Eye (tissue), 1 donor: ENCODE results near the gene DDI1.
"Not testable (repeated sequence)": the region's sequence is repeated elsewhere in the genome, so short reads cannot be mapped to it uniquely, and the experiment has no call there.

Experiments used
- DNase-seq: peaks from one replicate; pipeline ENCODE4 v3.0.0-alpha.2; 2015

DDI1 gene

GRCh38 chr11:104043142-104043541 lies 6.7 kb downstream of the DDI1 start:
- DNase-seq: peak; percentile 23

GRCh38 chr11:104043678-104044239 lies 7.3 kb downstream of the DDI1 start:
- DNase-seq: no peak

- no peak for DNase-seq
These were observed 9.9 kb downstream of the DDI1 start for GRCh38 chr11:104046331-104046730.

- not testable (repeated sequence) for DNase-seq
These were observed 10.4 kb downstream of the DDI1 start for GRCh38 chr11:104046858-104047257.

GRCh38 chr11:104049116-104049515 lies 12.7 kb downstream of the DDI1 start:
- no peak for DNase-seq

- no peak for DNase-seq
These were observed 15.3 kb downstream of the DDI1 start for GRCh38 chr11:104051778-104052177.

GRCh38 chr11:104053743-104054478 lies 17.5 kb downstream of the DDI1 start:
- no peak for DNase-seq

GRCh38 chr11:104054911-104055529 lies 18.6 kb downstream of the DDI1 start:
- no peak for DNase-seq

GRCh38 chr11:104055596-104055995 lies 19.2 kb downstream of the DDI1 start:
- no peak for DNase-seq

- no peak for DNase-seq
These were observed 21.5 kb downstream of the DDI1 start for GRCh38 chr11:104057908-104058307.

- no peak for DNase-seq
These were observed 22.2 kb downstream of the DDI1 start for GRCh38 chr11:104058680-104059079.

GRCh38 chr11:104060004-104060794 lies 23.8 kb downstream of the DDI1 start:
- DNase-seq: no peak

- DNase-seq: no peak
These were observed 24.4 kb downstream of the DDI1 start for GRCh38 chr11:104060820-104061219.

- no peak for DNase-seq
These were observed 25.5 kb downstream of the DDI1 start for GRCh38 chr11:104061853-104062521.

- DNase-seq: no peak
These were observed 27.7 kb downstream of the DDI1 start for GRCh38 chr11:104064034-104064630.

GRCh38 chr11:104067534-104067933 lies 31.1 kb downstream of the DDI1 start:
- DNase-seq: no peak

- DNase-seq: no peak
These were observed 37.7 kb downstream of the DDI1 start for GRCh38 chr11:104073950-104074705.

- DNase-seq: no peak
These were observed 38.7 kb downstream of the DDI1 start for GRCh38 chr11:104075091-104075490.

GRCh38 chr11:104075706-104076105 lies 39.3 kb downstream of the DDI1 start:
- no peak for DNase-seq

- no peak for DNase-seq
These were observed 40.0 kb downstream of the DDI1 start for GRCh38 chr11:104076455-104076854.

GRCh38 chr11:104078245-104078644 lies 41.8 kb downstream of the DDI1 start:
- DNase-seq: no peak

- no peak for DNase-seq
These were observed 42.6 kb downstream of the DDI1 start for GRCh38 chr11:104078995-104079394.
